ENCODE data around the gene C3orf62. TPM values are rescaled to one million over a fixed set of nuclear protein-coding genes. Genes with fewer than 3 reads are reported as not detected.

Gene C3orf62
- polyA plus RNA-seq, 4 donors = 4.5 to 11.1 (median 6.0) TPM

Other genes with a start within 250 kb of the C3orf62 start
- gene IMPDH2, start 247.8 kb downstream of the C3orf62 start, polyA plus RNA-seq = 100 to 1,000 TPM in 2 of 4 donors, 10 to 100 TPM in 2; 47.2 to 260 (median 141) TPM
- 10 to 100 TPM; 27.9 to 57.8 (median 38.8) TPM for gene QRICH1, start 183.2 kb downstream of the C3orf62 start, polyA plus RNA-seq
- gene QARS1, start 172.5 kb downstream of the C3orf62 start, polyA plus RNA-seq = 100 to 1,000 TPM; 292 to 425 (median 377) TPM
- 10 to 100 TPM; 20.1 to 39.6 (median 24.2) TPM for gene USP19, start 156.4 kb downstream of the C3orf62 start, polyA plus RNA-seq
- gene LAMB2, start 144.2 kb downstream of the C3orf62 start, polyA plus RNA-seq = 100 to 1,000 TPM; 124 to 598 (median 246) TPM
- 10 to 100 TPM; 13.0 to 24.2 (median 17.9) TPM for gene CCDC71, start 110.9 kb downstream of the C3orf62 start, polyA plus RNA-seq
- gene KLHDC8B, start 105.6 kb downstream of the C3orf62 start, polyA plus RNA-seq = 10 to 100 TPM in 2 of 4 donors, 1 to 10 TPM in 2; 6.3 to 58.0 (median 13.8) TPM
- 10 to 100 TPM; 21.3 to 44.8 (median 24.8) TPM for gene USP4, start 62.8 kb upstream of the C3orf62 start, polyA plus RNA-seq
- 100 to 1,000 TPM; 183 to 419 (median 337) TPM for gene GPX1, start 81.1 kb upstream of the C3orf62 start, polyA plus RNA-seq
- gene RHOA, start 134.7 kb upstream of the C3orf62 start, polyA plus RNA-seq = 100 to 1,000 TPM; 309 to 371 (median 362) TPM
- 10 to 100 TPM; 23.5 to 41.8 (median 32.2) TPM for gene TCTA, start 135.2 kb upstream of the C3orf62 start, polyA plus RNA-seq
- gene AMT, start 145.2 kb upstream of the C3orf62 start, polyA plus RNA-seq = 10 to 100 TPM; 15.4 to 48.7 (median 27.4) TPM
- 10 to 100 TPM in 1 of 4 donors, 1 to 10 TPM in 3; 2.2 to 14.1 (median 5.4) TPM for gene NICN1, start 152.1 kb upstream of the C3orf62 start, polyA plus RNA-seq
- gene DAG1, start 193.0 kb upstream of the C3orf62 start, polyA plus RNA-seq = 10 to 100 TPM in 2 of 4 donors, 1 to 10 TPM in 2; 3.8 to 42.6 (median 23.8) TPM